ENCODE results near the gene MTMR1.
A peak's percentile ranks its signal among the peaks of the same experiment; 100 is the strongest.

MTMR1 gene

GRCh38 chrX:150698981-150699380 lies 5.8 kb downstream of the MTMR1 start:
- no peak for DNase-seq

- DNase-seq: no peak
Observed at GRCh38 chrX:150700107-150700506, 6.9 kb downstream of the MTMR1 start.

GRCh38 chrX:150701377-150701776 lies 8.2 kb downstream of the MTMR1 start:
- no peak for DNase-seq

- DNase-seq: no peak
Observed at GRCh38 chrX:150702966-150703694, 9.9 kb downstream of the MTMR1 start.

- no peak for DNase-seq
Observed at GRCh38 chrX:150703695-150703974, 10.4 kb downstream of the MTMR1 start.

GRCh38 chrX:150704030-150704613 lies 10.9 kb downstream of the MTMR1 start:
- DNase-seq: no peak

- no peak for DNase-seq
Observed at GRCh38 chrX:150712619-150713018, 19.4 kb downstream of the MTMR1 start.

GRCh38 chrX:150715184-150715583 lies 22.0 kb downstream of the MTMR1 start:
- DNase-seq: no peak

GRCh38 chrX:150719621-150720020 lies 26.4 kb downstream of the MTMR1 start:
- DNase-seq: no peak

- DNase-seq: no peak
Observed at GRCh38 chrX:150729956-150730355, 36.8 kb downstream of the MTMR1 start.

GRCh38 chrX:150730719-150731118 lies 37.5 kb downstream of the MTMR1 start:
- no peak for DNase-seq

- DNase-seq: peak; percentile 8
Observed at GRCh38 chrX:150731795-150732194, 38.6 kb downstream of the MTMR1 start.

GRCh38 chrX:150736475-150736874 lies 43.3 kb downstream of the MTMR1 start:
- DNase-seq: no peak

- DNase-seq: no peak
Observed at GRCh38 chrX:150752124-150752523, 58.9 kb downstream of the MTMR1 start.

GRCh38 chrX:150753357-150753756 lies 60.2 kb downstream of the MTMR1 start:
- no peak for DNase-seq

- no peak for DNase-seq
Observed at GRCh38 chrX:150753968-150754367, 60.8 kb downstream of the MTMR1 start.

- no peak for DNase-seq
Observed at GRCh38 chrX:150757371-150757770, 64.2 kb downstream of the MTMR1 start.

- DNase-seq: no peak
Observed at GRCh38 chrX:150759568-150760416, 66.6 kb downstream of the MTMR1 start.

GRCh38 chrX:150761176-150761818 lies 68.1 kb downstream of the MTMR1 start:
- no peak for DNase-seq

GRCh38 chrX:150761819-150762216 lies 68.6 kb downstream of the MTMR1 start:
- DNase-seq: no peak

- no peak for DNase-seq
Observed at GRCh38 chrX:150762258-150763165, 69.3 kb downstream of the MTMR1 start.

- DNase-seq: no peak
Observed at GRCh38 chrX:150763303-150763797, 70.2 kb downstream of the MTMR1 start.

Measured in SIG-M5 (cell line).